ENCODE data around the gene RFXAP.

- TF ChIP-seq CTCF (conservative IDR thresholded peaks at IDR 0.05 in 1 of 2, IDR thresholded peaks at IDR 0.05 in 1 of 2; ENCODE audit: low read depth in 1 of 2, low read length in 2 of 2) (peak; percentile 53 to 60), EZH2 (IDR thresholded peaks at IDR 0.05; ENCODE audit: low read length, missing control alignments) (no peak)
These were observed 39.3 kb downstream of the RFXAP start for GRCh38 chr13:36858290-36858689.
